ENCODE measurements around the gene ITGAX. TPM values are rescaled to one million over a fixed set of nuclear protein-coding genes. Genes with fewer than 3 reads are reported as not detected.

ITGAX gene
- total and polyA plus RNA-seq, 2 donors (not counting 1 experiment from before 2014, with no cell fraction given) = under 0.01 TPM; not detected in 1

- TF ChIP-seq CTCF (conservative IDR thresholded peaks at IDR 0.05 in 1 of 2, IDR thresholded peaks at IDR 0.05 in 1 of 2; ENCODE audit: low read depth in 1 of 2, low read length in 2 of 2) = no peak
- no peak for TF ChIP-seq EZH2 (IDR thresholded peaks at IDR 0.05; ENCODE audit: low read length, missing control alignments)
- no peak overlapping the region for H3K4me2 ChIP-seq (ENCODE audit: extremely low read depth, insufficient read depth, low read length)
- no peaks in the 10 kb centered on the region for H3K79me2 ChIP-seq (ENCODE audit: control insufficient read depth, insufficient read depth, low read length)
These were observed 32.5 kb upstream of the ITGAX start for GRCh38 chr16:31322500-31322899.

DNA sequence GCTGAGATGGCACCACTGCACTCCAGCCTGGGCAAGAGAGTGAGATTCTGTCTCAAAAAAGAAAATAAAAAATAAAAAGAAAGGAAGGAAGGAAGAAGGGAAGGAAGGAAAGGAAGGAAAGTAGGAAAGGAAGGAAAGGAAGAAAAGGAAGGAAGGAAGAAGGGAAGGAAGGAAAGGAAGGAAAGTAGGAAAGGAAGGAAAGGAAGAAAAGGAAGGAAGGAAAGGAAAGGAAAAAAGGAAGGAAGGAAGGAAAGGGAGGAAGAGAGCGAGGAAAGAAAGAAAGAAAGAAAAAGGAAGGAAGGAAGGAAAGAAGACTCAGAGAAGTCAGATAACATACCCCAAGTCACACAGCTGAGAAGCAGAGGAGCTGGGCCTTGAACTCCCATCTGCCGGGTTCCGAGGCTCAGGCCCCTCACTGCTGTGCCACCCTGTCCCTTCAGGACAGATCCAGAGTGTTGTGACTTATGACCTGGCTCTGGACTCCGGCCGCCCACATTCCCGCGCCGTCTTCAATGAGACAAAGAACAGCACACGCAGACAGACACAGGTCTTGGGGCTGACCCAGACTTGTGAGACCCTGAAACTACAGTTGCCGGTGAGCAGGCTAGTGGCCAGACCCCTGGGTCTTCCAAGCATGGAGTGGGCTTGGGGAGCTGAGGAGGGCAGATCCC is 30.9 kb upstream of the ITGAX start:
- H2AFZ ChIP-seq (ENCODE audit: low read length) = no peak overlapping the region
- no peaks in the 10 kb centered on the region for H4K20me1 ChIP-seq (ENCODE audit: control insufficient read depth, extremely low read depth, insufficient read depth, low read length)
- no peak overlapping the region for H3K4me3 ChIP-seq (replicated peaks in 1 of 4; ENCODE audit: control extremely low read depth in 1 of 4, insufficient read depth in 1 of 4, low read depth in 3 of 4, low read length in 4 of 4)
- no peaks in the 10 kb centered on the region for H3K36me3 ChIP-seq (ENCODE audit: control insufficient read depth, insufficient read depth, low read length)
- H3K4me2 ChIP-seq (ENCODE audit: extremely low read depth, insufficient read depth, low read length) = no peak overlapping the region
- TF ChIP-seq CTCF (conservative IDR thresholded peaks at IDR 0.05 in 1 of 2, IDR thresholded peaks at IDR 0.05 in 1 of 2; ENCODE audit: low read depth in 1 of 2, low read length in 2 of 2) = no peak
- no peak for TF ChIP-seq EZH2 (IDR thresholded peaks at IDR 0.05; ENCODE audit: low read length, missing control alignments)
- no peaks in the 10 kb centered on the region for H3K27me3 ChIP-seq (ENCODE audit: control insufficient read depth, insufficient read depth, low read length)
- no peak overlapping the region for H3K27ac ChIP-seq (ENCODE audit: insufficient read depth, low read length)
- no peak overlapping the region for H3K9ac ChIP-seq (ENCODE audit: insufficient read depth, low read length)
- H3K4me1 ChIP-seq (ENCODE audit: control insufficient read depth, extremely low read depth, insufficient read depth, low read length) = no peaks in the 10 kb centered on the region
- no peaks in the 10 kb centered on the region for H3K79me2 ChIP-seq (ENCODE audit: control insufficient read depth, insufficient read depth, low read length)
- no peak for DNase-seq (ENCODE audit: low read depth in 2 of 2)
- H3K9me3 ChIP-seq (ENCODE audit: control insufficient read depth, insufficient read depth, low read depth, low read length) = no peaks in the 10 kb centered on the region

More at GRCh38 chr16:31322500-31322899, 32.5 kb upstream of the ITGAX start:
- no peak overlapping the region for H3K9ac ChIP-seq (ENCODE audit: insufficient read depth, low read length)
- H4K20me1 ChIP-seq (ENCODE audit: control insufficient read depth, extremely low read depth, insufficient read depth, low read length) = no peaks in the 10 kb centered on the region
- no peaks in the 10 kb centered on the region for H3K9me3 ChIP-seq (ENCODE audit: control insufficient read depth, insufficient read depth, low read depth, low read length)
- no peaks in the 10 kb centered on the region for H3K4me1 ChIP-seq (ENCODE audit: control insufficient read depth, extremely low read depth, insufficient read depth, low read length)
- no peaks in the 10 kb centered on the region for H3K36me3 ChIP-seq (ENCODE audit: control insufficient read depth, insufficient read depth, low read length)
- no peak overlapping the region for H2AFZ ChIP-seq (ENCODE audit: low read length)
- DNase-seq (ENCODE audit: low read depth in 2 of 2) = no peak
- H3K27ac ChIP-seq (ENCODE audit: insufficient read depth, low read length) = no peak overlapping the region
- H3K4me3 ChIP-seq (replicated peaks in 1 of 4; ENCODE audit: control extremely low read depth in 1 of 4, insufficient read depth in 1 of 4, low read depth in 3 of 4, low read length in 4 of 4) = no peak overlapping the region
- H3K27me3 ChIP-seq (ENCODE audit: control insufficient read depth, insufficient read depth, low read length) = no peaks in the 10 kb centered on the region

DNA sequence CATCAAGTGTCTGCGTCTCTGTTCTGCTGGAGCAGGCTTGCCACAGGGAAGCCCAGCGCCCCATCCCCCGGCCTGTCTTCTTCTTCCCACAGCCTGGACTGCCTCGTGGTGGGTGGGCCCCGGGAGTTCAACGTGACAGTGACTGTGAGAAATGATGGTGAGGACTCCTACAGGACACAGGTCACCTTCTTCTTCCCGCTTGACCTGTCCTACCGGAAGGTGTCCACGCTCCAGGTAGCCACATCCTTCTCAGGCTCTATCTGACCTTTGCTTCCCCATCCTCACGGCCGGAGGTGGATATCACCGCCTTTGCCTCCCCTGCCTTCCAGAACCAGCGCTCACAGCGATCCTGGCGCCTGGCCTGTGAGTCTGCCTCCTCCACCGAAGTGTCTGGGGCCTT is 29.8 kb upstream of the ITGAX start:
- no peaks in the 10 kb centered on the region for H3K36me3 ChIP-seq (ENCODE audit: control insufficient read depth, insufficient read depth, low read length)
- peaks cover 1% of the 10 kb centered on the region for H3K27me3 ChIP-seq (ENCODE audit: control insufficient read depth, insufficient read depth, low read length)
- H3K79me2 ChIP-seq (ENCODE audit: control insufficient read depth, insufficient read depth, low read length) = no peaks in the 10 kb centered on the region
- no peak overlapping the region for H2AFZ ChIP-seq (ENCODE audit: low read length)
- H3K4me2 ChIP-seq (ENCODE audit: extremely low read depth, insufficient read depth, low read length) = no peak overlapping the region
- H4K20me1 ChIP-seq (ENCODE audit: control insufficient read depth, extremely low read depth, insufficient read depth, low read length) = no peaks in the 10 kb centered on the region
- no peak overlapping the region for H3K4me3 ChIP-seq (replicated peaks in 1 of 4; ENCODE audit: control extremely low read depth in 1 of 4, insufficient read depth in 1 of 4, low read depth in 3 of 4, low read length in 4 of 4)
- no peak for DNase-seq (ENCODE audit: low read depth in 2 of 2)
- no peak for TF ChIP-seq CTCF (conservative IDR thresholded peaks at IDR 0.05 in 1 of 2, IDR thresholded peaks at IDR 0.05 in 1 of 2; ENCODE audit: low read depth in 1 of 2, low read length in 2 of 2)
- TF ChIP-seq EZH2 (IDR thresholded peaks at IDR 0.05; ENCODE audit: low read length, missing control alignments) = no peak
- H3K9me3 ChIP-seq (ENCODE audit: control insufficient read depth, insufficient read depth, low read depth, low read length) = no peaks in the 10 kb centered on the region
- H3K27ac ChIP-seq (ENCODE audit: insufficient read depth, low read length) = no peak overlapping the region
- H3K4me1 ChIP-seq (ENCODE audit: control insufficient read depth, extremely low read depth, insufficient read depth, low read length) = no peaks in the 10 kb centered on the region
- H3K9ac ChIP-seq (ENCODE audit: insufficient read depth, low read length) = no peak overlapping the region
